HG02763 (cell line): ENCODE data around the gene RTP2.

Experiments
- ATAC-seq: cut with Tn5 transposase; IDR thresholded peaks from one replicate; pipeline ENCODE4 v1.9.1; 2021; ENCODE audit warnings: mild to moderate bottlenecking, moderate library complexity; ENCODE audit not compliant: unreplicated experiment

RTP2 gene

GRCh38 chr3:187702507-187703033 lies at the start of gene RTP2:
TSS of gene RTP2 (minus strand) at chr3:187702557. CDS start at chr3:187702128, 429 bp downstream.
- no peak for ATAC-seq

- no peak for ATAC-seq
Measured at GRCh38 chr3:187750513-187751123, 48.3 kb upstream of the RTP2 start.

- ATAC-seq: no peak
Measured at GRCh38 chr3:187750006-187750512, 47.7 kb upstream of the RTP2 start.

- no peak for ATAC-seq
Measured at GRCh38 chr3:187748050-187748481, 45.7 kb upstream of the RTP2 start.

GRCh38 chr3:187747506-187747905 lies 45.1 kb upstream of the RTP2 start:
- ATAC-seq: no peak

- no peak for ATAC-seq
Measured at GRCh38 chr3:187746442-187747281, 44.3 kb upstream of the RTP2 start.

- ATAC-seq: no peak
Measured at GRCh38 chr3:187746059-187746441, 43.7 kb upstream of the RTP2 start.

- peak; percentile 80 for ATAC-seq
Measured at GRCh38 chr3:187745201-187746058, 43.1 kb upstream of the RTP2 start, which contains the start of gene BCL6. TSS of gene BCL6 (minus strand) at chr3:187745468. CDS start at chr3:187733693, 11,775 bp downstream.

GRCh38 chr3:187744169-187745151 lies 42.1 kb upstream of the RTP2 start:
- ATAC-seq: no peak

- no peak for ATAC-seq
Measured at GRCh38 chr3:187743195-187744141, 41.1 kb upstream of the RTP2 start.

- no peak for ATAC-seq
Measured at GRCh38 chr3:187742351-187743171, 40.2 kb upstream of the RTP2 start.

GRCh38 chr3:187741403-187742350 lies 39.3 kb upstream of the RTP2 start:
- no peak for ATAC-seq

- no peak for ATAC-seq
Measured at GRCh38 chr3:187740421-187741399, 38.4 kb upstream of the RTP2 start.

GRCh38 chr3:187739561-187740332 lies 37.4 kb upstream of the RTP2 start:
- peak; percentile 45 for ATAC-seq
